ENCODE results near the gene ZBTB45. TPM values are rescaled to one million over a fixed set of nuclear protein-coding genes. Genes with fewer than 3 reads are reported as not detected.
A peak's percentile ranks its signal among the peaks of the same experiment; 100 is the strongest.

The ZBTB45 gene
- total RNA-seq, 2 experiments from 2014 or later, result 10.7 to 14.7 TPM

GRCh38 chr19:58515259-58515658 lies 4.4 kb downstream of the ZBTB45 start:
- no peak overlapping the region for H3K27ac ChIP-seq (ENCODE audit: low read depth, low read length, poor library complexity, severe bottlenecking)
- BruUV-seq (replicated peaks), result TSS peak; percentile 45
- no peak for TF ChIP-seq EZH2phosphoT487 (IDR thresholded peaks at IDR 0.05; ENCODE audit: borderline replicate concordance, low read depth, low read length)
- TF ChIP-seq CTCF (conservative IDR thresholded peaks at IDR 0.05; ENCODE audit: low read length), result no peak
- peak overlapping the region; percentile 8; the same call in 1 of the 2 replicates for H3K4me2 ChIP-seq (ENCODE audit: low read length)
- peaks cover 11% of the 10 kb centered on the region; the same call in 1 of the 2 replicates for H3K79me2 ChIP-seq (ENCODE audit: insufficient read depth, low read depth, low read length)
- no peak overlapping the region for H2AFZ ChIP-seq (ENCODE audit: low read length)
- intact Hi-C loops (cut with micrococcal nuclease; ENCODE audit: unreplicated experiment), result loop anchor here (2.0 to 5.0 kb wide), 2 partner anchors 58 to 188 kb away; partner anchors contain the start of genes MZF1 and ZSCAN22
- H3K36me3 ChIP-seq (ENCODE audit: insufficient read depth, low read length), result peaks cover 31% of the 10 kb centered on the region
- no peaks in the 10 kb centered on the region for H3K9me3 ChIP-seq (ENCODE audit: low read length)
- DNase-seq (ENCODE audit: low spot score), result no peak
- ChIA-PET POLR2A (interaction anchor here (1.1 kb wide), 1 partner anchor 61 kb away, joined by 4 read pairs; no protein-coding TSS in a partner anchor), CTCF (ENCODE audit: unreplicated experiment) (no interaction called here)
- peaks cover 15% of the 10 kb centered on the region for H3K4me1 ChIP-seq (ENCODE audit: insufficient read depth, low read length, poor library complexity, severe bottlenecking)
- no peak overlapping the region for H3K4me3 ChIP-seq (ENCODE audit: low read depth, low read length, poor library complexity, severe bottlenecking)
- no peaks in the 10 kb centered on the region for H4K20me1 ChIP-seq (ENCODE audit: insufficient read depth, low read length)
- no peaks in the 10 kb centered on the region for H3K9me2 ChIP-seq (ENCODE audit: insufficient read depth, low read length)

GRCh38 chr19:58514564-58515022 lies 5.0 kb downstream of the ZBTB45 start:
- H3K36me3 ChIP-seq (ENCODE audit: insufficient read depth, low read length), result peaks cover 31% of the 10 kb centered on the region
- H3K4me3 ChIP-seq (ENCODE audit: low read depth, low read length, poor library complexity, severe bottlenecking), result no peak overlapping the region
- ChIA-PET CTCF (ENCODE audit: unreplicated experiment) (interaction anchor here (0.6 kb wide), 1 partner anchor 36 kb away, joined by 4 read pairs; no protein-coding TSS in a partner anchor), POLR2A (interaction anchor here (1.1 to 1.3 kb wide), 2 partner anchors 14 to 61 kb away, joined by 3 to 4 read pairs; no protein-coding TSS in a partner anchor)
- peak overlapping the region; percentile 49; the same call in 1 of the 2 replicates for H3K4me2 ChIP-seq (ENCODE audit: low read length)
- H3K27ac ChIP-seq (ENCODE audit: low read depth, low read length, poor library complexity, severe bottlenecking), result no peak overlapping the region
- intact Hi-C loops (cut with micrococcal nuclease; ENCODE audit: unreplicated experiment), result loop anchor here (2.0 to 5.0 kb wide), 2 partner anchors 58 to 187 kb away; partner anchors contain the start of genes MZF1 and ZSCAN22
- peaks cover 11% of the 10 kb centered on the region; the same call in 1 of the 2 replicates for H3K79me2 ChIP-seq (ENCODE audit: insufficient read depth, low read depth, low read length)
- TF ChIP-seq CTCF (conservative IDR thresholded peaks at IDR 0.05; ENCODE audit: low read length) (no peak), EZH2phosphoT487 (IDR thresholded peaks at IDR 0.05; ENCODE audit: borderline replicate concordance, low read depth, low read length) (no peak)
- H3K9me3 ChIP-seq (ENCODE audit: low read length), result no peaks in the 10 kb centered on the region
- DNase-seq (ENCODE audit: low spot score), result no peak
- H2AFZ ChIP-seq (ENCODE audit: low read length), result no peak overlapping the region
- H3K4me1 ChIP-seq (ENCODE audit: insufficient read depth, low read length, poor library complexity, severe bottlenecking), result peaks cover 15% of the 10 kb centered on the region
- H3K9me2 ChIP-seq (ENCODE audit: insufficient read depth, low read length), result no peaks in the 10 kb centered on the region
- BruUV-seq (replicated peaks), result no TSS peak
- H4K20me1 ChIP-seq (ENCODE audit: insufficient read depth, low read length), result no peaks in the 10 kb centered on the region
